ENCODE data around the gene DLGAP3.
A peak's percentile ranks its signal among the peaks of the same experiment; 100 is the strongest.
"Not testable (repeated sequence)": the region's sequence is repeated elsewhere in the genome, so short reads cannot be mapped to it uniquely, and the experiment has no call there.

The DLGAP3 gene

DNA sequence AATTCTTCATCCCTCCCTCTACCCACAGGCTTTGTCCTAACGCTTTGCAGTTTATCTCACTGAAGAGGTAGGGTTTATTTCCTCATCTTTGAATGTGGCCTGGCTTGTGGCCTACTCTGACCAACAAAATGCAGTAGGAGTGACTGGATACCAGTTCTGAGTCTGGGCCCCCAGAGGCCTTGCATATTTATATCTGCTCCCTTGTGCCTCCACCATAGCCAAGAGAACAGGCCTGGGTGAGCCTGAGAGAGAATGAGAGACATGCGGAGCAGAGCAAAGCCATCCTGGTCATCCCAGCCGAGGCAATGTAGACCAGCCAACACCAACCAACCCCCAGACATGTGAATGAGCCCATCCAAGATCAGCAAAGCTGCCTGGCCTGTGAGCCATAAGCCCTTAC is 100.2 kb downstream of the DLGAP3 start:
- Histone ChIP-seq H3K9me3 (no peaks in the 10 kb centered on the region), H3K27me3 (no peaks in the 10 kb centered on the region), H3K4me1 (peaks cover 26% of the 10 kb centered on the region), H3K27ac (no peak overlapping the region), H3K9ac (no peak overlapping the region), H3K4me3 (no peak overlapping the region), H3K4me2 (peak overlapping the region; percentile 7), H3K36me3 (no peaks in the 10 kb centered on the region), H4K20me1 (no peaks in the 10 kb centered on the region)
- TF ChIP-seq Cebpa-rat (IDR thresholded peaks at IDR 0.05): no peak

DNA sequence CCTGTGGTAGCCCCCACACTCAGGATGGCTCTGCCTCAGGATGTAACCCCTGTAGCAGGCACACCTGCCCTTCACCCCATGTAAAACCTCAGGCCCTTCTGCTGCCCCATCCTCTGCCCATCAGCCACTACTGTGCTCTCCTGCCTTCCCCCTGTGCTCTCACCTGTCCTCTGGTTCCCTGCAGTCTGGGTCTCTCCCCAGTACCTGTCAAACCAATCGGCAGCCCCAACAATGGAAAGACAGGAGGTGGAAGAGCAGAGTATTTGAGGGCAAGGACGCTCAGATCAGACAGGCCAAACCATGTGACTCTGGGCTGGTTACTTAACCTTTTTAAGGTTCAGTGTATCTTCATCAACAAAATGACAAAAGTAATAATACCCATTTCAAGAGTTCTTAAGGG is 100.8 kb downstream of the DLGAP3 start:
- no peak overlapping the region for H3K4me3 ChIP-seq
- no peaks in the 10 kb centered on the region for H3K27me3 ChIP-seq
- TF ChIP-seq Cebpa-rat (IDR thresholded peaks at IDR 0.05): no peak
- no peaks in the 10 kb centered on the region for H3K9me3 ChIP-seq
- no peak overlapping the region for H3K9ac ChIP-seq
- no peaks in the 10 kb centered on the region for H3K36me3 ChIP-seq
- H3K4me1 ChIP-seq: peaks cover 26% of the 10 kb centered on the region
- H3K4me2 ChIP-seq: 0 out of 2 replicates have a peak overlapping the region, but pooled peaks have one; percentile 18
- no peaks in the 10 kb centered on the region for H4K20me1 ChIP-seq
- H3K27ac ChIP-seq: no peak overlapping the region

DNA sequence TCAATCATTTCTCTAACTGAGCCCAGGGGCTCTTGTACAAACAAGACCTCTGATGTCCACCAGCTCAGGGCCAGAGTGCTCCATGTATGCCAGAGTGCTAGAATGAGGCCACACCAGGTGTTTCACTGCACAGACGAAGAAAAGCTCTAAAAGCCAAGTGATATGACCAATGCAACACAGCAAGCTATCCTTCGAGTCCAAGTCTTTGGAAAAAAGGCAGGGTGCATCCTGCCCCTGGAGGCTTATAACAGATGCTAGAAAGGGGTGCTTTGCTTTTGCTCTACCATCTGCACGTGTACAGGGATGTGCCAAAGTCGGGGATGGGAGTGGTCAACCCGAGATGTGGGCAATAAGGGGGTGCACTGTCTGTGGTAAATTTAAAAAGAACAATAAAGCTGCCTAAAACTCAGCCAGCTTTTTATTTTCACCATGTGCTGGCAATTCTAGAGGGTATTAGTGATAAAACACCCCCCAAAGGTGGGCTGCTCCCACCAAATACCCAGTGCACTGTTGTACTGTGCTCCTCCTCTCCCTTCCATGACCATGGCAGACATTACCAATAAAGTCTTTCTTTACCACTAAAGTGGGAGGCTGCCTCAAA is 102.0 kb downstream of the DLGAP3 start:
- Histone ChIP-seq H3K36me3 (no peaks in the 10 kb centered on the region), H3K4me2 (no peak overlapping the region), H3K9ac (no peak overlapping the region), H4K20me1 (no peaks in the 10 kb centered on the region), H3K9me3 (no peaks in the 10 kb centered on the region), H3K4me3 (no peak overlapping the region), H3K27me3 (no peaks in the 10 kb centered on the region), H3K4me1 (peaks cover 26% of the 10 kb centered on the region), H3K27ac (no peak overlapping the region)
- no peak for TF ChIP-seq Cebpa-rat (IDR thresholded peaks at IDR 0.05)

DNA sequence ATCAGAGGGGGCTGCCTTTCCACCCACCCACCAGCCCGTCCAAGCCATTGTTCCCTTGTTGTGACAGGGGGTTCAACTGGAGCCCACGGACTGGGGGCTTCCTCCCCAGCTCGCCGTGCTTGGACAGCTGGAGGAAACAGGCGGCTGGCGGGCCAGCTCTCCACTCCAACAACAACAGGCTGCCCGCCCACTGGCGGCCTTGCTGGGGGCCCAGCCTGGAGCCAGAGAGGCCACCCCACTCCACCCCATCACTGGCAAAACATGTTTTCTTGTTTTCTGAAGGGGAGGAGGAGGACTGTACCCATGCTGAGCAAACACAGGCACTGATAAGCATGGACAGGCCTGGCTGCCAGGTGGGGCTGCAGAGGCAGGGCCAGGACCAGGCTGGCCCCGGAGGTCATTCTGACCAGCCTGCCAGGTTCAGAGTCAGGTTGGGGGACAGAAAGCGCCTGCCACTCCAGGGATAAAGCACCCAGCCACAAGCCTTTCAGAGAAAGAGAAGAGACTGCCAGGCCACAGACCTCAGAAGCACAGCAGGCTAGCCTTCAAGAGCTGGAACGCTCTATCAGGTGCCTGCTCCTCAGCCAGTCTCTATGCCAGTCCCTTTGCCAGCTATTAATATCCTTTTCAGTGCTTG is 103.9 kb downstream of the DLGAP3 start:
- Histone ChIP-seq H3K27ac (no peak overlapping the region), H3K4me2 (no peak overlapping the region)

DNA sequence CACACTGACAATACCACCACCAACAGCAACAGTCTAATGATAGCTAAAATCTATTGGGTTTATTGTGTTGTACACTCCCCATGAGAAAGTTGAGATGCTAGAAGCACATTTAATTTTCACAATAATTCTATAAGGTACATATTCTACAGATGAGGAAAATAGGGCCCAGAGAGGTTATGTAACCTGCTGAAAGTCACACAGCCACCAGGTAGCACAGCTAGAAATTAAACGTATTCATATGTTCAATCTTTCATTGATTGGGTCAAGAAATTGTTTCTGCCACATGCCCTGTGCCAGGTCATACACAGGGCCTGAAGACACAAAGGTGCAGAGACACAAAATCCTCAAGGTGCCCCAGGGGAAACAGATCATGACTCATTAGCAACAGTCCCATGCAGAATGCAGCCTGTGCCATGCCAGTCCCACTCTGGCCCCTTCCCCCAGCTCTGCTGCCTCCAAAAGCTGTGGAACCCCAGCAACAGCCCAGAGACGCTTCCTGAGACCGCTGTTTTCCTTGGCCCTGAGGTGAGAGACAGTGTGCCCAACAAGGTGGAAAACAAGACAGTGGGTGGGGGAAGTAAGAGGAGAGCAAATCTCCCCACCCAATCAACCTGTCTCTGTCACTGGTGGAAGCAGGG is 104.5 kb downstream of the DLGAP3 start:
- TF ChIP-seq Cebpa-rat (IDR thresholded peaks at IDR 0.05): no peak
- Histone ChIP-seq H3K27ac (no peak overlapping the region), H3K4me3 (no peak overlapping the region), H3K4me2 (no peak overlapping the region), H3K36me3 (no peaks in the 10 kb centered on the region), H3K4me1 (peaks cover 36% of the 10 kb centered on the region), H3K9me3 (no peaks in the 10 kb centered on the region), H3K27me3 (no peaks in the 10 kb centered on the region), H4K20me1 (no peaks in the 10 kb centered on the region), H3K9ac (no peak overlapping the region)

More for the DNA sequence above, 103.9 kb downstream of the DLGAP3 start:
- Histone ChIP-seq H3K27me3 (no peaks in the 10 kb centered on the region), H3K9ac (no peak overlapping the region), H4K20me1 (no peaks in the 10 kb centered on the region), H3K36me3 (no peaks in the 10 kb centered on the region), H3K4me3 (no peak overlapping the region), H3K9me3 (no peaks in the 10 kb centered on the region), H3K4me1 (peaks cover 36% of the 10 kb centered on the region)
- no peak for TF ChIP-seq Cebpa-rat (IDR thresholded peaks at IDR 0.05)

DNA sequence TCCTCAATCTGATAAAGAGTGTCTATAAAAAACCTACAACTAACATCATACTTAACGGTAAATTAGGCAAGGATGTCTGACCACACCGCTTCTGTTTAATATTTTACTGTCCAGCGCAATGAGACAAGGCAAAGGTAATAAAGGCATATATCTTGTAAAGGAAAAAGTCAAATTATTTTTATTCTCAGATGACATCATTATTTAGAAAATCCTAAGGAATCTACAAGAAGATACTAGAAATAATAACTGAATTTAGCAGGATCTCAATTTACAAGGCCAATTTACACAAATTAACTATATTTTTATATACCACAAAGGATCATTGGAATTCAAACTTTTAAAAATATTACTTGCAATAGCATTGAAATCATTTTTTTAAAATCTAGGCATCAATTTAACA is 107.2 kb downstream of the DLGAP3 start:
- H3K9ac ChIP-seq: no peak overlapping the region
- no peak overlapping the region for H3K4me3 ChIP-seq
- H4K20me1 ChIP-seq: no peaks in the 10 kb centered on the region
- H3K4me1 ChIP-seq: peaks cover 16% of the 10 kb centered on the region; the same call in 1 of the 2 replicates
- TF ChIP-seq Cebpa-rat (IDR thresholded peaks at IDR 0.05): no peak
- no peaks in the 10 kb centered on the region for H3K9me3 ChIP-seq
- no peak overlapping the region for H3K27ac ChIP-seq
- H3K36me3 ChIP-seq: no peaks in the 10 kb centered on the region
- 0 out of 2 replicates have a peak overlapping the region, but pooled peaks have one; percentile 21 for H3K4me2 ChIP-seq
- H3K27me3 ChIP-seq: no peaks in the 10 kb centered on the region

DNA sequence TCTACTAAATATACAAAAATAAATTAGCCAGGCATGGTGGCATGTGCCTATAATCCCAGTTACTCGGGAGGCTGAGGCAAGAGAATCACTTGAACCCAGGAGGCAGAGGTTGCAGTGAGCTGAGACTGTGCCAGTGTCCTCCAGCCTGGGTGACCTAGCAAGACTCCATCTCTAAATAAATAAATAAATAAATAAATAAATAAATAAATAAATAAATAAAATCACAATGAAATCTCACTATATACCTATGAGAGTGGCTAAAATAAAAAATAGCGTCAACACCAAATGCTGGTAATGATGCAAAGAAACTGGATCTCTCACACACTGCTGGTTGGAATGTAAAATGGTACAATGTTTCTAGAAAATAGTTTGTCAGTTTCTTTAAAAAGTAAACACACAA is 110.6 kb downstream of the DLGAP3 start:
- H3K4me1 ChIP-seq: peaks cover 15% of the 10 kb centered on the region
- not testable (repeated sequence) for H3K27ac ChIP-seq, H3K9me3 ChIP-seq, H3K27me3 ChIP-seq, H3K9ac ChIP-seq, H3K36me3 ChIP-seq, H3K4me3 ChIP-seq, H3K4me2 ChIP-seq, H4K20me1 ChIP-seq

DNA sequence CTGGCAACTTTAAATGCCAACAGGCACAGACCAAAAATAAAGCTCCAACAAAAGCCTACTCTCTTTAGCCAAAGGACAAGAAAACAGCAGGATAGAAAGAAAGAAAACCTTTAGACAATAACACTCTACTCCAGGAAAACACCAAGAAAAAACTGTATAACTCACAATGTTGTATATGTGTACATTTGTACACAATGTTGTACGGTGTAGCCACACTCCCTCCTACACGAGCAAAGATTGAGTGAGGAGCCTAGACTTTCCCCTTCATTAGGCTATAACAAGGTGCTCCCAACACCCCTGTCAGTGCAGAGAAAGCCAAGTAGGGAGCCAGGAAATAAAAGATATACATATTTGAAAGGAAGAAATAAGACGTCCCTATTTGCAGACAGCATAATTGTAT is 112.7 kb downstream of the DLGAP3 start:
- H3K27ac ChIP-seq: no peak overlapping the region
- TF ChIP-seq Cebpa-rat (IDR thresholded peaks at IDR 0.05): no peak

DNA sequence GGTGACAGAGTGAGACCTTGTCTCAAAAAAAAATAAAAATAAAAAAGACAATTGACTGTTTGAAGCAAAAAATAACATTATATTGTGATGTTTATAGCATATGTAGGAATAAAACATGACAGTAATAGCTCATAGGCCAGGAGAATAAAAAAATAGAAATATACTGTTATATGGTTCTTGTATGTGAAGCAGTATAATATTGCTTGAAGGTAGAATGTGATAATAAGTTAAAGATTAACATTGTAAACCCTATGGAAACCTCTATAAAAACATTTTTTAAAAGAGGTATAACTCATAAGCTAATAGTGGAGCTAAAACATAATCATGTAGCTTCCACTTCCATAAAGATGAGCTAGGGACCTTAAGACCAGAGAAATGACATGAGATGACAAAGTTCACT is 113.1 kb downstream of the DLGAP3 start:
- Histone ChIP-seq H3K27me3 (no peaks in the 10 kb centered on the region), H3K9ac (no peak overlapping the region), H3K9me3 (peaks cover 4% of the 10 kb centered on the region; the same call in 1 of the 2 replicates), H3K36me3 (no peaks in the 10 kb centered on the region), H3K27ac (no peak overlapping the region), H4K20me1 (no peaks in the 10 kb centered on the region), H3K4me3 (no peak overlapping the region), H3K4me1 (peaks cover 6% of the 10 kb centered on the region; the same call in 1 of the 2 replicates), H3K4me2 (no peak overlapping the region)
- TF ChIP-seq Cebpa-rat (IDR thresholded peaks at IDR 0.05): no peak

More for the DNA sequence above, 112.7 kb downstream of the DLGAP3 start:
- Histone ChIP-seq H4K20me1 (no peaks in the 10 kb centered on the region), H3K27me3 (no peaks in the 10 kb centered on the region), H3K36me3 (no peaks in the 10 kb centered on the region), H3K4me2 (no peak overlapping the region), H3K9me3 (no peaks in the 10 kb centered on the region), H3K4me1 (peaks cover 9% of the 10 kb centered on the region), H3K9ac (no peak overlapping the region), H3K4me3 (no peak overlapping the region)

Measured in BLaER1 (cell line).